ENCODE results near the gene TECR. TPM values are rescaled to one million over a fixed set of nuclear protein-coding genes. Genes with fewer than 3 reads are reported as not detected.

Gene TECR
- total RNA-seq, 1 experiment from 2014 or later, result 164 TPM

- no peaks in the 10 kb centered on the region for H3K27me3 ChIP-seq (ENCODE audit: insufficient read depth, low read length)
- no peak overlapping the region for H2AK5ac ChIP-seq (ENCODE audit: insufficient read length, low read length)
- H3K27ac Mint-ChIP-seq, result peak overlapping the region in 2 of 3 experiments; percentile 97; a peak in 5 of 7 replicates
- H3K27me3 Mint-ChIP-seq (ENCODE audit: low read depth), result no peaks in the 10 kb centered on the region
- H2BK12ac ChIP-seq (ENCODE audit: insufficient read length, low read depth, low read length), result no peak overlapping the region
- H3K9ac ChIP-seq (ENCODE audit: extremely low read depth, insufficient read length, low read length), result peak overlapping the region; percentile 82
- no peak for DNase-seq
- no peak overlapping the region for H3K4ac ChIP-seq (ENCODE audit: low read depth, low read length)
- H3K18ac ChIP-seq (ENCODE audit: insufficient read length, low read depth, low read length), result no peak overlapping the region
- H3K79me2 ChIP-seq (ENCODE audit: insufficient read depth, low read length), result peaks cover 6% of the 10 kb centered on the region; the same call in 1 of the 2 replicates
- peak overlapping the region; percentile 99 for H3K4me2 ChIP-seq (ENCODE audit: insufficient read depth, insufficient read length, low read length)
- H4K8ac ChIP-seq (replicated peaks; ENCODE audit: insufficient read length, low read depth, low read length), result no peak overlapping the region
- no peak for TF ChIP-seq CTCF (conservative IDR thresholded peaks at IDR 0.05)
- no peaks in the 10 kb centered on the region for H3K9me3 ChIP-seq (ENCODE audit: control insufficient read depth, low read depth, low read length)
- H3K4me3 Mint-ChIP-seq, result peak overlapping the region; percentile 94 to 97
- H3K79me1 ChIP-seq (ENCODE audit: insufficient read depth, low read depth, low read length, poor library complexity, severe bottlenecking), result peaks cover 5% of the 10 kb centered on the region
- no peaks in the 10 kb centered on the region for H3K4me1 ChIP-seq (ENCODE audit: insufficient read depth, low read length)
- no peak overlapping the region for H2BK5ac ChIP-seq (ENCODE audit: insufficient read length, low read length)
- no peak overlapping the region for H2BK20ac ChIP-seq (ENCODE audit: low read depth, low read length, poor library complexity, severe bottlenecking)
- no CpG with 5 or more reads among the region's 18 CpGs for WGBS (ENCODE audit: extremely low coverage, insufficient read length, low lambda C conversion rate)
- no peaks in the 10 kb centered on the region for H4K20me1 ChIP-seq (ENCODE audit: control insufficient read depth, insufficient read depth, insufficient read length)
- H3K56ac ChIP-seq (ENCODE audit: insufficient read length, low read depth, low read length), result no peak overlapping the region
- no peaks in the 10 kb centered on the region for H3K9me3 Mint-ChIP-seq
- H2BK120ac ChIP-seq (ENCODE audit: low read depth, low read length, poor library complexity, severe bottlenecking), result no peak overlapping the region
- no peak overlapping the region for H4K5ac ChIP-seq (ENCODE audit: insufficient read length, low read depth, low read length)
- H3K23me2 ChIP-seq (ENCODE audit: insufficient read length, low read depth, low read length, poor library complexity, severe bottlenecking), result peaks cover 3% of the 10 kb centered on the region
- H2BK15ac ChIP-seq (ENCODE audit: low read depth, low read length), result no peak overlapping the region
- H3K14ac ChIP-seq (ENCODE audit: insufficient read depth, low read length), result no peak overlapping the region; the same call in 1 of the 2 replicates
- peaks cover 0 to 12% (median 8%) of the 10 kb centered on the region in 3 experiments; a peak in 4 of 7 replicates for H3K36me3 Mint-ChIP-seq (ENCODE audit: insufficient read depth in 1 of 3, low read depth in 3 of 3)
- H3T11ph ChIP-seq (ENCODE audit: low read length), result no peak overlapping the region
- H4K91ac ChIP-seq (ENCODE audit: insufficient read length, low read depth, low read length), result no peak overlapping the region
- H3K23ac ChIP-seq (ENCODE audit: insufficient read length, low read depth, low read length), result no peak overlapping the region
- no peak overlapping the region for H3K27ac ChIP-seq (ENCODE audit: insufficient read length, low read depth, low read length)
- H2AFZ ChIP-seq (ENCODE audit: low read length), result peak overlapping the region; percentile 66
- H3K4me1 Mint-ChIP-seq, result peaks cover 14 to 19% of the 10 kb centered on the region in 2 experiments
These were observed 583 bp downstream of the TECR start for GRCh38 chr19:14530005-14530348.

Measured in H9 (cell line).